Upper lobe of right lung (tissue), 1 donor: ENCODE results near the gene XCL1. TPM values are rescaled to one million over a fixed set of nuclear protein-coding genes. Genes with fewer than 3 reads are reported as not detected.

ENCODE experiments used
- ATAC-seq: fragments of 200-7000 bp; cut with Tn5 transposase; one replicate; pipeline ENCODE4 v1.9.1; 2020; ENCODE audit warnings: mild to moderate bottlenecking, moderate library complexity
- DNase-seq: peaks from one replicate; pipeline ENCODE4 v3.0.0-alpha.2; 2020
- H3K27ac ChIP-seq: fragments of 200-600 bp; one replicate; pipeline ENCODE4 v1.8.0; 2022
- H3K27me3 ChIP-seq: fragments of 200-600 bp; one replicate; pipeline ENCODE4 v1.8.0; 2022; ENCODE audit warnings: mild to moderate bottlenecking
- H3K36me3 ChIP-seq: fragments of 200-600 bp; one replicate; pipeline ENCODE4 v1.8.0; 2022
- H3K4me1 ChIP-seq: fragments of 200-600 bp; one replicate; pipeline ENCODE4 v1.8.0; 2022
- H3K4me3 ChIP-seq: fragments of 200-600 bp; one replicate; pipeline ENCODE4 v1.8.0; 2022; ENCODE audit warnings: mild to moderate bottlenecking
- H3K9me3 ChIP-seq: fragments of 200-600 bp; one replicate; pipeline ENCODE4 v1.8.0; 2022
- intact Hi-C: fragments of 100-400 bp; cut with DNase I; formaldehyde crosslinking; loops from one replicate; pipeline ENCODE4 v1.11.0; 2022
- total RNA-seq: library from RNA; stranded (reverse); fragmentation: NEBNext Ultra II Directional; extraction: Animal tissue kit (Norgen Biotek cat#: 25700); gene quantifications from one replicate; pipeline ENCODE4 v1.2.1, GENCODE V29; 2021
- TF ChIP-seq, protein P1 (sequence below): fragments of 200-600 bp; IDR thresholded peaks from one replicate; pipeline ENCODE4 v1.8.0; 2022; ENCODE audit warnings: antibody characterized with exemption
- donor health status: DM: no; HTN: yes; CAD: no; lungs with severe emphysema.

The XCL1 gene
- total RNA-seq, 1 donor from 2014 or later = 0.90 TPM

DNA sequence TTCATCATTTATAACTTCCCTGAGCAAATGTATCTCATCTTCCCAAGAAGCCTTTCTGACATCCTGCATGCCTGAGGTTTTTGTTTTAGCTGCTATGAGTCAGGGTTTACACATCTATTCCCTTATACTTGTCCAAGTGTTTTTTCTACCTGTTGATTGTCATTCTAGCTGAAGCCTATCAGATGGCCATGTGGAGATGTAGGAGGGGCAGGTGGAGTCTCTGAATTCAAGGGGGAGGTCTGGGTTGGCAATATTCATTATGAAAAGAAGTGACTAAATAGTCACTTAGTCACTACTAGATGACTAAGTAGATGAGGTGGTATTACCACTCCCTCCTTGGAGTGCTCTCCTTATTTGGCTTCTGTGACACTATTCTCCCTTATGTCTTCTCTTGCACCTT, 52.4 kb downstream of the XCL1 start:
- H3K4me3 ChIP-seq = no peak overlapping the region
- ATAC-seq (peak; percentile 18), DNase-seq (no peak)
- H3K27me3 ChIP-seq = no peaks in the 10 kb centered on the region
- TF ChIP-seq, protein P1, sequence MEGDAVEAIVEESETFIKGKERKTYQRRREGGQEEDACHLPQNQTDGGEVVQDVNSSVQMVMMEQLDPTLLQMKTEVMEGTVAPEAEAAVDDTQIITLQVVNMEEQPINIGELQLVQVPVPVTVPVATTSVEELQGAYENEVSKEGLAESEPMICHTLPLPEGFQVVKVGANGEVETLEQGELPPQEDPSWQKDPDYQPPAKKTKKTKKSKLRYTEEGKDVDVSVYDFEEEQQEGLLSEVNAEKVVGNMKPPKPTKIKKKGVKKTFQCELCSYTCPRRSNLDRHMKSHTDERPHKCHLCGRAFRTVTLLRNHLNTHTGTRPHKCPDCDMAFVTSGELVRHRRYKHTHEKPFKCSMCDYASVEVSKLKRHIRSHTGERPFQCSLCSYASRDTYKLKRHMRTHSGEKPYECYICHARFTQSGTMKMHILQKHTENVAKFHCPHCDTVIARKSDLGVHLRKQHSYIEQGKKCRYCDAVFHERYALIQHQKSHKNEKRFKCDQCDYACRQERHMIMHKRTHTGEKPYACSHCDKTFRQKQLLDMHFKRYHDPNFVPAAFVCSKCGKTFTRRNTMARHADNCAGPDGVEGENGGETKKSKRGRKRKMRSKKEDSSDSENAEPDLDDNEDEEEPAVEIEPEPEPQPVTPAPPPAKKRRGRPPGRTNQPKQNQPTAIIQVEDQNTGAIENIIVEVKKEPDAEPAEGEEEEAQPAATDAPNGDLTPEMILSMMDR = no peak
- no peaks in the 10 kb centered on the region for H3K9me3 ChIP-seq
- intact Hi-C loops = no loop called here
- no peak overlapping the region for H3K27ac ChIP-seq
- H3K4me1 ChIP-seq = no peaks in the 10 kb centered on the region
- no peaks in the 10 kb centered on the region for H3K36me3 ChIP-seq

DNA sequence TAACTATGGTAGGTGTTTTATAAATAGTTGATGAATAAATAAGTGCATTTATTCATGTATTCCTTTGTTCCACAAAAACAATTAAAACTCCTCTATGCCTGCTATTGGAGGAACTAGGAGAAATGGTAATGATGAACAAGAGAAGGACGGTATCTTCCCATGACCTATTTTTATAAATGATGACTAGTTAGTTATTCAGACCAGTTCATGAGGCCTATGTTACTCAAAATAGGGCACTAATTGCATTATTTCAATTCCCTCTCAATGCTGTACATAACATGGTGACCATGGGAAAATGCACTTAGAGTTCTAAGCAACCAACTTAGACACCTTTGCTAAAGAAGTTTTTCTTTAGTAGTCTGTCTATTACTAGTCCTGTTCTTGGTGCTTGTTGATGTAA, 53.1 kb downstream of the XCL1 start:
- intact Hi-C loops = no loop called here
- Histone ChIP-seq H3K27ac (no peak overlapping the region), H3K36me3 (no peaks in the 10 kb centered on the region), H3K4me1 (no peaks in the 10 kb centered on the region), H3K4me3 (no peak overlapping the region), H3K27me3 (no peaks in the 10 kb centered on the region), H3K9me3 (no peaks in the 10 kb centered on the region)
- no peak for ATAC-seq
- TF ChIP-seq, protein P1 = no peak
- no peak for DNase-seq

Other genes with a start within 250 kb of the XCL1 start
- 2.0 TPM for gene XCL2, start 32.6 kb upstream of the XCL1 start, total RNA-seq
- 44.7 TPM for gene DPT, start 152.6 kb downstream of the XCL1 start, total RNA-seq